Fibroblast of skin of left quadriceps (primary cell): ENCODE measurements around the gene PLCL1.
"Not testable (repeated sequence)": the region's sequence is repeated elsewhere in the genome, so short reads cannot be mapped to it uniquely, and the experiment has no call there.

Experiments used
- DNase-seq, 2 experiments: peaks; one replicate each; pipeline ENCODE4 v3.0.0-alpha.2; 2013; ENCODE audit warnings: low read depth in 2 of 2

PLCL1 gene

DNA sequence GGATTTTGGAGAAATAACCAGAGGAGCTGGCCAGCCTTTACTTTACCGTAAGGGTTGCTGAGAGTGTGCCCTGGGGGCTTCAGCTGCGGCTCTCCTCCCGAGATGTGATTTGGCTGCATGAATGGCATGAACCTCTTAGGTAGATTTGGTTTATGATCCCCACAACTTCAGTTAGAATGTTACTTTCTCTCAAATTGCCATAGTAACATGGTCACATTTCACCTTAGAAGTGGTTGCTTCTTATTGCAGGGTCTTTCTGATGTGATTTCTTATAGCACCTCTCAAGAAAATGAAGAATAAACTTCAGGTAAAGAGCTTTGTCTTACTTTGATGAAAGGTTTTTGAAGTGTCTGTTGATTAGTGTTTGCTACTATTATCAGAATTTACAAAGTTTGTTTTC, 5.6 kb downstream of the PLCL1 start:
- no peak for DNase-seq

DNA sequence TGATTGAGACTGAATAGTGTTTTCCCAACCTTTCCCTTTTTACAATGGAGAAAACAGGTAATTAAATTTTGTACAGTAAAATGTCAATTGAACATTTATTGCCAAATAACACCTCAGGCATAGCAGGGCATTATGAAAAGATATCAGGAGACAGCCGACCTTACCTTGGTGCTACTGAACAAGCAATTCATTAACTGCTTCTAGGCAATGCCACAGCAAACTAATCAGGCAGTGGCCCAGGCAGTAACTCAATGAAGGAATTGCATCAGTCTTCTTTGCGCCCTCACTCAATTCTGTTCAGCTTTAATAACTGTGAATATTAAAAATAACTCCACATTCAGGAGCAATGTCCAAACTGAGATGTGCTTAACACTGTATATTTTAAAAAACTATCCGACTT, 6.1 kb downstream of the PLCL1 start:
- DNase-seq = no peak

DNA sequence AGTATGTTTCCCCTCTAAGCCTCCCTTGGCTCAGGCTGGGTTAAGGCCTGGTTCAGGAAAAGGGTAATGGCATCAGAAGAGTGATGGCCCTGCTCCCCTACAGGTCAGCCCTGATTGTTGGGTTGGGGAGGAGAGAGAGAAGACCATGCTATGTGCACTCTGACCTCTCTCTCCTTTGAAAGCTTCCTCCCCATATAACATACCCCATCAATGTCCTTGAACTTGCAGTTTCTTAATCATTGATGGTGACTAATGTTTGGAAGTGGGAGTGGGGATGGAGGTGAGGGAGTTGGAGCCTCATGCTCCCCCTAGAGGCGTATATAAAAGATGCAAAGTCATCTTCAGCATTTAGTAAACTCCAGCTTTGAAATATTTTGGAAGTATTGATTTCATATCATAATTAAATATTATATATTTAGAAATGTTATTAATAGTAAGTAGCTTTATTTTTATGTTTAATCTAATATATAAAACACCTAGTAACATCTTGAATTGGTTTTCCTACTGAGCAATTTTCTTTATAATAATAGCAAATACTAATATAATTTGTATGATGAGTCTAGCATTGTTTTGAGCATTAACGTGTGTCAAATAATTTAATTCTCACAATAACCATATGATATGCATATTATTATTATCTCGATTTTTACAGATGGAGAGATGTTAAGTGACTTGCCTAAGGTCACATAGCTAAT, 8.8 kb downstream of the PLCL1 start:
- DNase-seq = no peak

DNA sequence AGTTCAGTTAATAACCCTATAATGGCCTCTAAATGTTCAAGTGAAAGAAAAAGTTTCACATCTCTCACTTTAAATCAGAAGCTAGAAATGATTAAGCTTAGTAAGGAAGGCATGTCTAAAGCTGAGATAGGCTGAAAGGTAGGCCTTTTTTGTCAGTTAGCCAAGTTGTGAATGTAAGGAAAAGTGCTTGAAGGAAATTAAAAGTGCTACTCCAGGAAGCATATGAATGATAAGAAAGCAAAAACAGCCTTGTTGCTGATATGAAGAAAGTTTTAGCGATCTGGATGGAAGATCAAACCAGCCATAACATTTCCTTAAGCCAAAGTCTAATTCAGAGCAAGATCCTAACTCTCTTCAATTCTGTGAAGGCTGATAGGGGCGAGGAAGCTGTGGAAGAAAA, 10.1 kb downstream of the PLCL1 start:
- DNase-seq = no peak

DNA sequence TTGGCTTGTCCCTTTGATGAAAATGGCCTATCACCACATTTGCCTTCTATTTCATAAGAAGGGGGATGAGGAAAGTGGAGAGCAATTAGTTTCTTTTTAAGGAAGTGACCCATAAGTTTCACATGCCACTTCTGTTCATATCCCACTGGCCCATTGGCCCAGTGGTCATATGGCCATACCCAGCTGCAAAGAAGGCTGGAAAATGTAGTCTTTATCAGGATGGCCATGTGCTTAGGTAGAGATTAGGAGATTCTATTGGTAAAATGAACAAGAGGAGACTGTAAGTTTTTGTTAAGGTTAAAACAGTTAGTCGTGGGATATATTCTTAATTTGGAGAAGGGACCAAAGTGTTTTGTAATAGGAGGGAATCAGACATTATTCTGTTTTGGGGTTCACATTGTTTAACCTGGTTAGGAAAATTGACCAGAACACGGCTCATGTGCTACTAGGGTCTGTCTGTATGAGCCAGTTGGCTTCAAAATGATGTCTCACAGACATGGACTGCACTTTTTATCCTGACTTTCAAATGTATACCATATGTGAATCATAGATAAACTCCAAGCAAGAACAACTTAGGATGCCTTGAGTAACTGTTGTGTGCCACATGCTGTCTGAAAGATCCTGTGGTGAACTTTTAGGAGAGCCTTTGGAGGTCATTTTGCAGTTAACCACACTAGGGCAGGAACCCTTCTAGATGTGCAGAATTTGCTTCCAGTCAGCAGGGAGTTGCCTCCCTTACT, 17.3 kb downstream of the PLCL1 start:
- no peak for DNase-seq

DNA sequence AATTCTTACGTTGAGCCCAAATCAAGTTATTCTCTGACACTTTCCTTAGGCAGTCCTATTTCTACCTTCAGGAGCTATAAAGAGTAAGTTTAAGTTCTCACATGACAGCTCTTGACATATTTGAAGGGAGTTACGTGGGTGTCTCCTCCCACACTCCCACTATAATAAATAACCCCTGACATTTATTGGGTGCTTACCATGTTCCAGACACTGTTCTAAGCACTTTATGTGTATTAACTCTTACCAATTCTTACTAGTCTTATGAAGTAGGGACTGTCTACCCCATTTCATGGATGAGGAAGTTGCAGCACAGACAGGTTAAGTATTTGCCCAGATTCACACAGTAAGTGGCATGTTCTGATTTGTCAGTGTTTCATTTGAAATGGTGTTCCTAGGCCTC, 17.9 kb downstream of the PLCL1 start:
- no peak for DNase-seq

DNA sequence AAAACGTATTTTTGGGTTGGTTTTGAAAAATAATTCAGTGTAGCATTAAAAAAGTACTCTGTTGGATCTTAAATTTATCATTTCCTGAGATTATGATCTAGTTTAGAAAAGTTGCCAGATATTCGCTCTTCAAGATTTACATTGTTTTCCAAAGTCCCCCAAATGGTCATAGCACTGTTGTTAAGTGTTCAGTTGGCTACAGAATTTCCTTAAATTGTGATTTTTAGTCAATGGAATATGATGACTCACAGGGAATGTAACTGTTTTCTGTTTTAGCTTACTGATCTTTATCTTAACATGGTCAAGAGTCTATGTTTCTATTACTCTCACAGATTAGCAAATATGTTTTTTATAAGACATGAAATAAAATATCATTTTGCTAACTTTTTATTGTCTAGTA, 23.2 kb downstream of the PLCL1 start:
- no peak for DNase-seq

DNA sequence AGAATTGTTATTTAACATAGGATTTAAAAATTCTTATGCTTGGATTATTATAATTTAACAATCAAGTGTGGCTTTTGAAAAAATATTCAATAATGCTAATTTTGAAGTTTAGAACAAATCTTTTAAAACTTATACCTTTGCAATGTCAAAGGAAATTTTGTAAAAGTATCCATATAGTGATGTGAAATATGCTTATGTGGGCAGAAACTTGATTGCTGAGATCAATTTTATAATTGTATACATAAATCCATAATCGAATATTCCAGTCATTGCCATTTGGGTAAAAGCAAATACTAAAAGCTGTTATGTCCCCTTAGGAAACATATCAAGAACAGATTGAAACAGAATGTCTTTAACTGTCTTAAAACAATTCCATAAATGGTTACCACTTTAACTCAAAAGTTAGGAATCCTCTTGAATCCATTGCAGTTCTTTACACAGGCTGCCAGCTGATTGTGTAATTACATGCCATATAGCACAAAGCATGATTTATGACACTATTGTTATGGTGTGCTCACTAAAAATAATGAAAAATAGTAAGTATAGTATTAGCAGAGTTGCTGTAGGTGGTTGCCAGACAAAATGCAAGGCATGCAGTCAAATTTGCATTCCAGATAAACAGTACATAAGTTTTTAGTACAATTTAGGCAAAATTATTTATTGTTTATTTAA, 24.2 kb downstream of the PLCL1 start:
- peak; percentile 48 to 52 for DNase-seq

DNA sequence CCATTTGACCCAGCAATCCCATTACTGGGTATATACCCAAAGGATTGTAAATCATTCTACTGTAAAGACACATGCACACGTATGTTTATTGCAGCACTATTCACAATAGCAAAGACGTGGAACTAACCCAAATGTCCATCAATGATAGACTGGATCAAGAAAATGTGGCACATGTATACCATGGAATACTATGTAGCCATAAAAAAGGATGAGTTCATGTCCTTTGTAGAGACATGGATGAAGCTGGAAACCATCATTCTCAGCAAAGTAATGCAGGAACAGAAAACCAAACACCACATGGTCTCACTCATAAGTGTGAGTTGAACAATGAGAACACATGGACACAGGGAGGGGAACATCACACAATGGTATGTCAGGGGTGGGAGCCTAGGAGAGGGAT, 30.4 kb downstream of the PLCL1 start:
- DNase-seq = not testable (repeated sequence)

DNA sequence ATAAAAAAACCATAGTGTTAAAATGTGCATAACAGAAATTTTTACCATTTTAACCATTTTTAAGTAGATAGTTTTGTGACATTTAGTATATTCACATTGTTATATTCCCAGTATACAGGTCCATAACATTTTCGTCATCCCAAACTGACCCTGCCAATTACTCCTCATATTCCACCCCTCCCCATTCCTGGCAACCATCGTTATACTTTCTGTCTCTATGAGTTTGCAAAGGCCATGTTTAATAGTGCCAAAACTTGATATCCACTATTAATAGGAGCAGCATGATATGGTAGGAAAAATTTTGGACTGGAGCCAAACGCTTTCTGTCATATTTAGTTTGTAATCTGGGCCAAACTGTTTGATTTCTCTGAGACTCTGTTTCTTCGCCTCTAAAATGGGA, 30.9 kb downstream of the PLCL1 start:
- no peak for DNase-seq

DNA sequence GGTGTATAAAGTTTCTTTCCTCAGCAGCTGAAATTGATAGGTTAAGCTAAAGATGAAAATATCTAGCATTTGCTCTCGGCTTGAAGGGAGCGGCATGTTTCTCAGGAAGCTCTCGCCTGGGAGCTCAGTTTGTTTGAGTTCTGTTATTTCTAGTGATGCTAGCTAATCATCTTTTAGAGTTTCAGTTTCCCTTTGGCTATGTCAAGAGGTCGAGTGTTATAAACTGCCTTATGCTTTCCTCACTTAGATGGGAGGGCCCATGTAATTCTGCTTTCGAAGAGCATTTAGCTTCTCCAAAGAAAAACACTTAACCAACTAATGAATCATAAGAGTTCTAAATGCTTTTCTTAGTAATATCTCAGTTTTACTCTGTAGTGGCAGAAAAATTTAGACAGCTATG, 33.6 kb downstream of the PLCL1 start:
- DNase-seq = no peak

DNA sequence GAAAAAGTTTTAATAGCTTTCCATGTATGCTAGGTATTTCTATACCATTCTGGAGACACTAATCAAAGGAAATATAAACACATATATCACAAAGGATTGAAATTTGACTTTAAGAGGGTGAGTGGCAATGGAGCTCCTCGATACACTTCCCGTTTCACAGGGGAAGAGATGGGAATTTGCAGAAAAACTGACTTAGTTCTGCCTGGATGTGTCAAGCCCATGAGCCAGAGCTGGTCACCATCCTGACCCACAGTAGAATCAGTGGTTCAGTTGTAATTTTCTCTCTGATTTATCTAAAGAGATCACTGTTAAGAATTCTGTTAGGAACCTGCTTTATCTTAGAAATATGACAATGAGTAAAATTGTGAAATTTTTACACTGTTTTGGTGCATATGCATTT, 34.2 kb downstream of the PLCL1 start:
- no peak for DNase-seq

DNA sequence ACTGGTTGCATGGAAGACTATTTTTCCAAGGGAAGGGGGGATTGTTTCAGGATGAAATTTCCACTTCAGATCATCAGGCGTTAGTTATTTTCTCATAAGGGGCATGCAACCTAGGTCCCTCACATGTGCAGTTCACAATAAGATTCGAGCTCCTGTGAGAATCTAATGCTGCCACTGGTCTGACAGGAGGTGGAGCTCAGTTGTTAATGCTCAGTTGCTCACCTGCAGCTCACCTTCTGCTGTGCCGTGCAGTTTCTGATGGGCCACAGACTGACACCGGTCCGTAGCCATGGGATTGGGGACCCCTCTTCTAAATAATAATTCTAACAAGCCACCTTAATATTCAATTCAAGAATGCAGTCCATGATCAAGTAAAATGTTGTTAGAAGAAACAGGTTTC, 34.9 kb downstream of the PLCL1 start:
- no peak for DNase-seq

DNA sequence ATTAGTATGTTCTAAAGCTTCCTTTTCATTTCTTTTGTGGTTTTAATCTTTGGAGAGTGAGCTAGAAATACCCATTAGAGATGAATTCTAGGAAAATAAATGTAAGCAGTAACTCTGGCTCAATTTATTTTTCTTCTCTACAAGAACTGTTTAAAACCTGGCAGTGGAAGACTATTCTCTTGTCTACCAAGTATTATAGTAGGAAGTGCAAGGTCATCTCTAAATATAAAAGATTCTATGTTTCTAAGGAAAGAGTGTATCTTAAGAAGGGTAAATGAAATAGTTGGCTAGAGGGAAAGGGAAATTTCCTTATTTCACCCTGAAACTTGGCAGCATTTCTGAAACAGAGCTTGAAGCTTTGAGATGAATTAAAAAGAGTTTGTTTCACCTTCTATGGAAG, 35.5 kb downstream of the PLCL1 start:
- DNase-seq = no peak

DNA sequence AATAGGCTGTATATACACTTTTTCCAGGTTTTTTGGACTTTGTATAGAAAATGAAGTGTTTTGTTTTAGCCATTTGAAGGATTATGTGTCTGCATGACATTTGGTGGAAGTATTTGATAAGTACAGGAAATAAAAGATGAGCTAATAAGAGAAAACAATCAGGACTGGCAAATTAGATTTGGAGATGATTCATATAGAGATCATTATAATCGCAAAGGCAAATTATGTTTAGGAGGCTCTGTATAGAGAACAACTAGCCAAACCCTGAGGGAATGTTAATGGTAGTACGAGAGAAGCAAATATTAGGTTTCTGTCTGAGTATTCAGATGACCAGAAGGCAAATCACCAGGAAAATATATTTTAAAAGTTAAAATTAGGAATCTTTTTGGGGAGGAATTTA, 41.7 kb downstream of the PLCL1 start:
- DNase-seq = no peak

DNA sequence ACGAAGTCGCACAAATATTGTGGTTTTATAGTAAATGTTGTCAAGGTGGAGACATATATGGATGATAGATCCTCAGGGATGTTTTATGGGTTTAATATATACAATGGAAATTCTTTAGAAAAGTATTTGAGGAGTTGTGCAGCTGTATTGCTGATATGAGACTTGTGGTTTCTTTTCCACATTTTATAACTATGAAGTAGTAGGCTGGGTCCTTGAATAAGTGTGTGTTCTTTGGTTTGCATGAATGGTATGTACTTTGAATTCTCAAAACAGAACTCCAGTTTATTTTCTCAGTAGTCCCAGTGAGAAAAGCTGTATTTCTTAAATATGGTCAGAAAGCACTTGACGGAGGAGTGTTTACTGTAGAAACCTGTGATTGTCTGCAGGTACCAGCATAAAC, 42.4 kb downstream of the PLCL1 start:
- peak; percentile 62 to 71 for DNase-seq

DNA sequence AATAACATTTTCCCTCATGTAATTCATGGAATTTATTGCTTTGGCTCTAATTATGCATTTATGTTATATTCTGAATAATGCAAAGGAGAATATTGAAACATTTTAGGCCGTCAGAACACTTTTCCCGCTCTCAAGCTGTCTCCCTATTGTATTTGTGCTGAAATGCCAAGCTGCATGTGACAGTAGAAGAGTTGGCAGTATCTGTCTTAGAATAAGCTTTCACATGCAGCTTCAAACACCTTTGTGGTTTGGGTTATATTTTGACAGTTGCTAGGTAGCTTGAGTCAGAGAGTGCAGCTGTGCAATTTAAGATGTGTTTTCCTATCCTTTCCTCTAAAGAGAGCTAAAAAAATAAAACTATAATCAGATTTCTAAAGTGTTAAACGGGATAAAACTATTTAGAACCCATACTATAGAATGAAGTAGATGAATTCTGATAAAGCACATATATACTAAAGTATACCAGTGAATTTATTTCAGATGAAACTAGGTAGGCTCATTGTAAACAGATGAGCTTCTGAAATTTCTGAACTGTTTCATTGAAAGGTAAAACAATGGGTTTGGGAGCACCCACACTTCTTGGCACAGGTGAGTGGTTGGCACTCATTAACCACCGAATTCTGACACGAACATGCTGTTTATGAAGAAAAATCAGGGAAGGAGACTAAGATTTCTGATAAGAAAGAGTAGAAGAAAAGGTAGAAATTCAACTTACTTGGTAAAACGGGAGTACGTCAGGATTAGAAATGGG, 43.4 kb downstream of the PLCL1 start:
- no peak for DNase-seq

DNA sequence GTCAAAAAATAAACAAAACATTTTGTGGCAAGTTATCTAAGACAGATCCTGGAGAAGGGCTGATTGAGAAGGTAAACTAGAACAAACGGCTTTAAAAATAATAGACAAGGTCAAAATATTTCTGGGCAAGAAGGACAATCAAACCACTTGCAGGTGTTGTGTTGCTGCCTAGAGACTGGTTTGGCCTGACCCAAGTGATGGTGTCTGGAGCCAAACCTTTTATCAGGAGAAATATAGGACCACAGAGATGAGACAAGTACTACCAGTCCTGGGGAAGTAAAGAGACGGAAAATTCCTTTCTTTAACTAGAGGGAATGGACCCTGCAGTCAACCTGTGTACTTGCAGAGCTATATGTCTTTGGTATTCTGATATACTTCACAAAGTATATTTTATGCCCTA, 44.2 kb downstream of the PLCL1 start:
- DNase-seq = no peak

DNA sequence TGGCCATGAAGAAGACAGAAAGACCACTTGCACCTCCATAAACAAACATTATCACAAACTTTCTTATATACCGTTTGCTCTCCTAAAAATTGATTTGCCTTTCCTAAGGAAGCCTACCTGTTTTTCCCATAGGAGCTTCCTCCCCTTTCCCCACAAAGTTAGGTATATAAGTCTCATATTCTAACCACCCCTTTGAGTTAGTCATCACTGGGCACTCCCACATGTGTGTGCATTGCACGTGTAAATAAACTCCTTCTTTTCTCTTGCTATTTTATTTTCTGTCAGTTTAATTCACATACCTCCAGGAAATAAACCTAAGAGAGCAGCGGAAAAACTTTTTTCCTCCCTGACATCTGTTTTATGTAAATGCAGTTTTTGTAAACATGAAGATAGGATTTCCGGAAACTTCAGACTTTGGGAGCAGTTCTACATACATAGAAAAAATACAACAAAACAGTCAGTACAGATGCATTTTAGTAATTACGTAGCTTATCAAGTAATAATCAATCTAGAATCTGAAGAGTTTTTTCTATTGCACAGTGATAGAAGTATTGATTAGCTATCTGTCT, 46.6 kb downstream of the PLCL1 start:
- DNase-seq = no peak

DNA sequence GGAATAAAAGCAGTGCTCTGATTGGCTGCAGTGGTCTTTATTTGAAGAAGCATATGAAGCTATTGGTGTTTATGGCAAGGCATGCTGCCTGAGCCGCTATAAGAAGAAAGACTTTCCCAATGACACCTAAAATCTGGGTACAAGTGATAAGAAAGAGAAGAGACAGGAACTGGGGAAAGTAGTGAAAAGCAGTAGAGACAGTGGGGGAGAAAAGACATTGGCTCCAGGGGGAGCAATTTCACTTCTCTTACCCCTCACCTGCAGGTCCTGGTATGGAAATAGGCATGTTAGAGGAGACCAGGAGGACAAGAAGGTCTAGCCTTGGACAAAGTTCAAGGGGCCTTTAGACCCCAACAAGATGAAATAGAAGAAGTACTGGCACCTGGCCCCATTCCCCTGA, 47.1 kb downstream of the PLCL1 start:
- no peak for DNase-seq

DNA sequence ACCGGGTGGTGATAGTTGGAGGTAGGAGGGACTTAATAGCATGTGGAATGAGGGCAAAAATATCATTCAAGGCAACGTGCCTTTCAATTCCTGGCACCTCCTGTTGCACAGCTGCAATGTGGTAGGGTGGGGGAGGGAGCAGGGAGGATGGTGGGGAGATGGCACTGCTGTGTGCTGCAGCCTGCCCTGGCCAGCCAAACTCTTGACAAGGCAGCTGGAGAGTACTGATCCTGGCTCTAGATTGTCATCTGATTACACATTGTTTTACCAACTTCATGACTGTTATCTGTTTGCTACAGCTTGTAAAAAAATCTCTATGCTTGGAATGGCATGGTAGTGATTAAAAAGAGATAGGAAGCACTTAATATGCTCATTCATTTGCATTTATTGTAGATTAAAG, 47.7 kb downstream of the PLCL1 start:
- DNase-seq = no peak

DNA sequence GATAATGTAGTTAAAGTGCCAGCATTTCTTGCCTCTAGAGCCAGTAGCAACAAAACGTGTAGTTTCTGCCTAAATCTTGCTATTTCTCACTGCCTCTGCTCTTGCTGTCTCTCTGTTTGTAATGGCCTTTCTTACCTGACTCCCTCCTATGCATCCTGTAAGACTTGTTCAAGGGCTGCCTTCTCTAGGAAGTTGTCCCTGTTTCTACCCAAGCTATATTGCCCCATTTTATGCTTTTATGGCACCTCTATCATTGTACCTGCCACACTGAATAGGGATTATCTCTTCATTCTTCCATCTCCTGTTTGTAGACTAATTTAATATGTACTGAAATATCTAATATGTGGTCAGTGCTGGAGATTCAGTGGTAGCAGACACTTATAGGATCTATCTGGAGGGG, 49.2 kb downstream of the PLCL1 start:
- no peak for DNase-seq
